PC-9 (cell line): Measurements from ENCODE around the gene ADISSP. TPM values are rescaled to one million over a fixed set of nuclear protein-coding genes. Genes with fewer than 3 reads are reported as not detected.

ENCODE experiments used
- BruUV-seq: library from RNA; stranded (reverse); fragments of 400-500 nt; replicated peaks from 2 replicates; lab custom pipeline; 2021; lab: Mats Ljungman, UMichigan
- CTCF ChIA-PET: fragments of 300-600 bp; sonication (Branson Sonifier 250); formaldehyde crosslinking; loops from one replicate; lab custom pipeline; 2022; ENCODE audit warnings: antibody characterized with exemption; lab: Charles Lee
- POLR2A ChIA-PET: fragments of 300-600 bp; sonication (Branson Sonifier 250); formaldehyde crosslinking; loops from one replicate; lab custom pipeline; 2022; ENCODE audit warnings: antibody characterized with exemption; ENCODE audit not compliant: unreplicated experiment; lab: Charles Lee
- DNase-seq, 2 experiments: peaks; one replicate each; pipeline versions ENCODE4 v3.0.0 to v3.0.0-alpha.2; 2015 to 2022; ENCODE audit warnings: mixed read lengths in 1 of 2
- H2AFZ ChIP-seq: fragments of 200-600 bp; sonication (generic); 2 replicates; pipeline ENCODE4 v1.8.1; 2017; ENCODE audit warnings: antibody characterized with exemption
- H3F3A ChIP-seq: fragments of 200-600 bp; sonication (generic); 2 replicates; pipeline ENCODE4 v1.8.1; 2017; ENCODE audit warnings: antibody characterized with exemption, mild to moderate bottlenecking, low read depth; ENCODE audit not compliant: insufficient read depth
- H3K27ac ChIP-seq: fragments of 200-600 bp; sonication (generic); 2 replicates; pipeline ENCODE4 v1.6.1; 2016; ENCODE audit warnings: mixed run types
- H3K27me3 ChIP-seq: fragments of 200-600 bp; sonication (generic); 2 replicates; pipeline ENCODE4 v1.6.1; 2016; ENCODE audit warnings: low read depth, mixed run types; ENCODE audit not compliant: insufficient read depth
- H3K36me3 ChIP-seq: fragments of 200-600 bp; sonication (generic); 2 replicates; pipeline ENCODE4 v1.6.1; 2016; ENCODE audit warnings: low read depth, mixed run types
- H3K4me1 ChIP-seq: fragments of 200-600 bp; sonication (generic); replicated peaks from 2 replicates; pipeline ENCODE4 v1.6.1; 2016; ENCODE audit warnings: mixed run types; ENCODE audit not compliant: insufficient read depth
- H3K4me2 ChIP-seq: fragments of 200-600 bp; sonication (generic); 2 replicates; pipeline ENCODE4 v1.6.1; 2017; ENCODE audit warnings: mixed run types
- H3K4me3 ChIP-seq: fragments of 200-600 bp; sonication (generic); 2 replicates; pipeline ENCODE4 v1.6.1; 2016; ENCODE audit warnings: mixed run types
- H3K79me2 ChIP-seq: fragments of 200-600 bp; sonication (generic); 2 replicates; pipeline ENCODE4 v1.6.1; 2017; ENCODE audit warnings: low read depth, mixed run types
- H3K9me2 ChIP-seq: fragments of 200-600 bp; sonication (generic); 2 replicates; pipeline ENCODE4 v1.8.1; 2017; ENCODE audit warnings: mild to moderate bottlenecking; ENCODE audit not compliant: insufficient read depth
- H3K9me3 ChIP-seq: fragments of 200-600 bp; sonication (generic); 2 replicates; pipeline ENCODE4 v1.8.1; 2016; ENCODE audit warnings: low read depth; ENCODE audit not compliant: insufficient read depth
- H4K20me1 ChIP-seq: fragments of 200-600 bp; sonication (generic); 2 replicates; pipeline ENCODE4 v1.8.1; 2017; ENCODE audit not compliant: insufficient read depth
- CTCF ChIP-seq: fragments of 200-600 bp; sonication (generic); conservative IDR thresholded peaks from 2 replicates; pipeline ENCODE4 v1.6.1; 2017; ENCODE audit warnings: mixed run types, antibody characterized with exemption, mild to moderate bottlenecking, moderate library complexity
- EZH2 ChIP-seq: fragments of 200-600 bp; sonication (generic); IDR thresholded peaks from 2 replicates; pipeline ENCODE4 v1.8.0; 2017; ENCODE audit warnings: antibody characterized with exemption, low read depth
- intact Hi-C: fragments of 100-400 bp; cut with micrococcal nuclease; formaldehyde crosslinking; loops from one replicate; pipeline ENCODE4 v1.10.0; 2022; ENCODE audit not compliant: unreplicated experiment
- total RNA-seq: library from RNA; stranded (reverse); gene quantifications from 2 replicates; pipeline ENCODE4 v1.2.3, GENCODE V29; 2021

The ADISSP gene
- total RNA-seq, 1 experiment from 2014 or later = 86.9 TPM

GRCh38 chr20:3777381-3777715, 9.8 kb upstream of the ADISSP start:
- Histone ChIP-seq H3K4me1 (peaks cover 6% of the 10 kb centered on the region), H3K4me2 (peak overlapping the region; percentile 38; the same call in 1 of the 2 replicates), H3K27ac (no peak overlapping the region), H3K4me3 (no peak overlapping the region), H3K27me3 (no peaks in the 10 kb centered on the region), H3F3A (peaks cover 9% of the 10 kb centered on the region; the same call in 1 of the 2 replicates), H3K79me2 (no peaks in the 10 kb centered on the region), H3K9me3 (no peaks in the 10 kb centered on the region), H4K20me1 (0 out of 2 replicates have a peak, but pooled peaks cover 7% of the 10 kb centered on the region), H3K36me3 (no peaks in the 10 kb centered on the region), H2AFZ (no peak overlapping the region), H3K9me2 (no peaks in the 10 kb centered on the region)
- DNase-seq = no peak
- POLR2A ChIA-PET = interaction anchor here (0.6 to 0.8 kb wide), 2 partner anchors 323 to 384 kb away, joined by 4 to 7 read pairs; no protein-coding TSS in a partner anchor
- intact Hi-C loops = no loop called here
- CTCF ChIA-PET = no interaction called here
- no TSS peak for BruUV-seq
- no peak for TF ChIP-seq EZH2
- no peak for TF ChIP-seq CTCF

- no peaks in the 10 kb centered on the region for H3K9me3 ChIP-seq
- no peaks in the 10 kb centered on the region for H4K20me1 ChIP-seq
- BruUV-seq = no TSS peak
- H3K36me3 ChIP-seq = no peaks in the 10 kb centered on the region
- no peak overlapping the region for H3K27ac ChIP-seq
- H3K4me2 ChIP-seq = no peak overlapping the region
- H3K27me3 ChIP-seq = no peaks in the 10 kb centered on the region
- H3K79me2 ChIP-seq = no peaks in the 10 kb centered on the region
- no peaks in the 10 kb centered on the region for H3K9me2 ChIP-seq
- H3K4me1 ChIP-seq = peaks cover 3% of the 10 kb centered on the region
- H2AFZ ChIP-seq = no peak overlapping the region
- no peak for DNase-seq
- ChIA-PET POLR2A (interaction anchor here (0.6 kb wide), 1 partner anchor 8 kb away, joined by 3 read pairs; the partner anchor contains the start of gene ADISSP), CTCF (no interaction called here)
- TF ChIP-seq CTCF = no peak
- no peak for TF ChIP-seq EZH2
- H3F3A ChIP-seq = no peaks in the 10 kb centered on the region
- H3K4me3 ChIP-seq = no peak overlapping the region
- intact Hi-C loops = no loop called here
Measured at GRCh38 chr20:3775457-3776108, 8.0 kb upstream of the ADISSP start.

- no peak for TF ChIP-seq EZH2
- TF ChIP-seq CTCF = no peak
- no peaks in the 10 kb centered on the region for H3K27me3 ChIP-seq
- DNase-seq = no peak
- no peaks in the 10 kb centered on the region for H3K36me3 ChIP-seq
- POLR2A ChIA-PET = interaction anchor here (0.7 kb wide), 1 partner anchor 27 kb away, joined by 6 read pairs; no protein-coding TSS in a partner anchor
- CTCF ChIA-PET = no interaction called here
- no TSS peak for BruUV-seq
- H3K4me3 ChIP-seq = no peak overlapping the region
- no peaks in the 10 kb centered on the region for H3K9me3 ChIP-seq
- peaks cover 19% of the 10 kb centered on the region for H3K4me1 ChIP-seq
- no peak overlapping the region for H3K27ac ChIP-seq
- intact Hi-C loops = no loop called here
- H3K4me2 ChIP-seq = no peak overlapping the region
- H2AFZ ChIP-seq = no peak overlapping the region
- peaks cover 9% of the 10 kb centered on the region for H3K79me2 ChIP-seq
- peaks cover 22% of the 10 kb centered on the region for H3F3A ChIP-seq
- H4K20me1 ChIP-seq = no peaks in the 10 kb centered on the region; the same call in 1 of the 2 replicates
- no peaks in the 10 kb centered on the region for H3K9me2 ChIP-seq
Measured at GRCh38 chr20:3771552-3772058, 4.1 kb upstream of the ADISSP start.
